K562 (cell line): ENCODE measurements around the gene NIM1K. TPM values are rescaled to one million over a fixed set of nuclear protein-coding genes. Genes with fewer than 3 reads are reported as not detected.

Source experiments
- CXXC5 ChIP-seq: fragments of 250-450 bp; sonication (Bioruptor Pico); IDR thresholded peaks from 2 replicates; pipeline ENCODE4 v1.8.0; 2022; ENCODE audit warnings: inconsistent platforms, mild to moderate bottlenecking, moderate library complexity
- DPF2 ChIP-seq: fragments of 450-650 bp; IDR thresholded peaks from 2 replicates; pipeline ENCODE4 v1.6.1; 2016
- ELF2 ChIP-seq: fragments of 250-450 bp; sonication (Bioruptor Pico); IDR thresholded peaks from 2 replicates; pipeline ENCODE4 v1.5.0; 2021; ENCODE audit warnings: mild to moderate bottlenecking
- HDAC1 ChIP-seq, 2 experiments: fragments of 450-650 bp; IDR thresholded peaks; 2 replicates each; pipeline ENCODE4 v1.6.1; 2016 to 2017; ENCODE audit warnings: inconsistent platforms in 1 of 2, mild to moderate bottlenecking in 1 of 2, moderate library complexity in 1 of 2
- MAZ ChIP-seq, 2 experiments: fragments of 450-650 bp in 1 of 2; sonication (generic) in 1 of 2; formaldehyde crosslinking; IDR thresholded peaks in 1 of 2; conservative IDR thresholded peaks in 1 of 2; 2 replicates each; pipeline versions ENCODE4 v1.4.0 to v1.5.0; 2020; ENCODE audit warnings: mild to moderate bottlenecking in 1 of 2, missing genetic modification reagents in 1 of 2
- MEIS2 ChIP-seq: fragments of 450-650 bp; IDR thresholded peaks from 2 replicates; pipeline ENCODE4 v1.6.1; 2014; ENCODE audit warnings: mild to moderate bottlenecking; ENCODE audit not compliant: partially characterized antibody
- NCOR1 ChIP-seq: fragments of 450-650 bp; IDR thresholded peaks from 2 replicates; pipeline ENCODE4 v1.6.1; 2016; ENCODE audit warnings: mild to moderate bottlenecking, moderate library complexity
- NR3C1 ChIP-seq: sonication (generic); formaldehyde crosslinking; IDR thresholded peaks from 2 replicates; pipeline ENCODE4 v1.8.1; 2022; ENCODE audit warnings: missing genetic modification reagents
- SMARCA4 ChIP-seq: fragments of 450-650 bp; IDR thresholded peaks from 2 replicates; pipeline ENCODE4 v1.6.1; 2016
- SMARCB1 ChIP-seq: IDR thresholded peaks from 2 replicates; pipeline ENCODE4 v1.6.1; 2011; ENCODE audit warnings: improper control_type of control experiment, low read depth; ENCODE audit not compliant: insufficient read length
- SMARCE1 ChIP-seq: fragments of 450-650 bp; IDR thresholded peaks from 2 replicates; pipeline ENCODE4 v1.7.1; 2016; ENCODE audit warnings: mild to moderate bottlenecking
- polyA plus RNA-seq, 8 experiments: library from polyadenylated mRNA; depleted of rRNA in 4 of 8; stranded (reverse) in 5 of 8; unstranded in 3 of 8; fragments of >200 nt; fragmentation: Nextera tagmentation in 2 of 8; fragmentation: Illumina TruSeq in 1 of 8; extraction: Ambion mirVana in 2 of 8; extraction: Trizol in 1 of 8; gene quantifications; 2 replicates each; pipeline versions ENCODE4 v1.2.1 to v1.2.3, GENCODE V29; 2011 to 2014; ENCODE audit warnings: inconsistent platforms in 1 of 8, missing spikeins in 1 of 8
- total RNA-seq, 7 experiments: library from RNA; depleted of rRNA in 6 of 7; stranded (reverse); fragments of >200 nt in 6 of 7; fragmentation: Illumina TruSeq in 2 of 7; extraction: Trizol in 2 of 7; gene quantifications; 2 replicates each; pipeline versions ENCODE4 v1.2.1 to v1.2.3, GENCODE V29; 2011 to 2021; ENCODE audit warnings: low replicate concordance in 1 of 7
- TF ChIP-seq, protein P1 (sequence below): sonication (generic); IDR thresholded peaks from 2 replicates; pipeline ENCODE4 v1.6.1; 2016
- TF ChIP-seq, protein P2 (sequence below), 2 experiments: IDR thresholded peaks in 1 of 2; conservative IDR thresholded peaks in 1 of 2; 2 replicates each; pipeline ENCODE4 v1.6.1; 2016; ENCODE audit warnings: low read depth in 2 of 2, mild to moderate bottlenecking in 1 of 2, missing compliant biosample characterization in 1 of 2, missing genetic modification characterization in 1 of 2, moderate library complexity in 1 of 2
- TF ChIP-seq, protein P3 (sequence below): fragments of 200-600 bp; sonication (generic); IDR thresholded peaks from one replicate; pipeline ENCODE4 v1.6.1; 2012; ENCODE audit warnings: mild to moderate bottlenecking, low read depth, low read length, inconsistent platforms

Gene NIM1K
- total and polyA plus RNA-seq, 9 of the 15 experiments (the other 6 are each of a cell fraction or from before 2014, with no cell fraction given), result 0.03 to 0.34 (median 0.08) TPM; not detected in 3

DNA sequence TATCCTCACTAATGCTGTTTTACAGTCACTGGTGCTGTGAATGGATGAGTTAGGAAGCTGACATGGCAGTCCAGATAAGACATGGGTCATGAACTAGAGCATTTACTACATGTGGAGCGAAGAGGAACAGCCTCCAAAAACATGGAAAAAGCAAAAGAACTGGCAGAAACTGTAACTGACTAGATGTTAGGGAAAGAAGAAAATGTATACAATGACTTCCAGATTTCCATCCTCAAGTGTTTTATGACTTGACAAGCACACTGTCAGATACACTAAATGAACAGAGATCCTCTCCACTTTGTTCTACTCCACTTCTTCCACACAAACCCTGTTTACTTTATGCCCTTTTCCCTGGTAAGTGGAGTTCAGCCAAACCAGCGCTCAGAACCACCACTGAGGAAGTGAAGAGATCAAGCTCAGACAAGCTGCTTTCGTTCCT is 109.6 kb downstream of the NIM1K start (continued):
- TF ChIP-seq, protein P1, sequence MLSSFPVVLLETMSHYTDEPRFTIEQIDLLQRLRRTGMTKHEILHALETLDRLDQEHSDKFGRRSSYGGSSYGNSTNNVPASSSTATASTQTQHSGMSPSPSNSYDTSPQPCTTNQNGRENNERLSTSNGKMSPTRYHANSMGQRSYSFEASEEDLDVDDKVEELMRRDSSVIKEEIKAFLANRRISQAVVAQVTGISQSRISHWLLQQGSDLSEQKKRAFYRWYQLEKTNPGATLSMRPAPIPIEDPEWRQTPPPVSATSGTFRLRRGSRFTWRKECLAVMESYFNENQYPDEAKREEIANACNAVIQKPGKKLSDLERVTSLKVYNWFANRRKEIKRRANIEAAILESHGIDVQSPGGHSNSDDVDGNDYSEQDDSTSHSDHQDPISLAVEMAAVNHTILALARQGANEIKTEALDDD, result peak; percentile 75; the same call in 1 of the 2 replicates
- TF ChIP-seq NR3C1 (CRISPR knock-in tag) (no peak), HDAC1 (IDR thresholded peaks at IDR 0.05) (peak in 1 of 2 experiments; percentile 41; a peak in 1 of 4 replicates), MEIS2 (peak; percentile 60), CXXC5 (CRISPR knock-in tag) (0 out of 2 replicates have a peak, but pooled peaks have one; percentile 23), ELF2 (CRISPR knock-in tag) (no peak), SMARCE1 (peak; percentile 16; the same call in 1 of the 2 replicates), NCOR1 (peak; percentile 39; the same call in 1 of the 2 replicates), MAZ (CRISPR knock-in tag; conservative IDR thresholded peaks at IDR 0.05 in 1 of 2, IDR thresholded peaks at IDR 0.05 in 1 of 2) (no peak), DPF2 (0 out of 2 replicates have a peak, but pooled peaks have one; percentile 55), SMARCB1 (peak; percentile 82), SMARCA4 (0 out of 2 replicates have a peak, but pooled peaks have one; percentile 24)
- TF ChIP-seq, protein P2, sequence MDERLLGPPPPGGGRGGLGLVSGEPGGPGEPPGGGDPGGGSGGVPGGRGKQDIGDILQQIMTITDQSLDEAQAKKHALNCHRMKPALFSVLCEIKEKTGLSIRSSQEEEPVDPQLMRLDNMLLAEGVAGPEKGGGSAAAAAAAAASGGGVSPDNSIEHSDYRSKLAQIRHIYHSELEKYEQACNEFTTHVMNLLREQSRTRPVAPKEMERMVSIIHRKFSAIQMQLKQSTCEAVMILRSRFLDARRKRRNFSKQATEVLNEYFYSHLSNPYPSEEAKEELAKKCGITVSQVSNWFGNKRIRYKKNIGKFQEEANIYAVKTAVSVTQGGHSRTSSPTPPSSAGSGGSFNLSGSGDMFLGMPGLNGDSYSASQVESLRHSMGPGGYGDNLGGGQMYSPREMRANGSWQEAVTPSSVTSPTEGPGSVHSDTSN (CRISPR knock-in tag; IDR thresholded peaks at IDR 0.05; ENCODE audit: low read depth), result no peak
- TF ChIP-seq, protein P2 (tag; conservative IDR thresholded peaks at IDR 0.05; ENCODE audit: low read depth), result peak; percentile 74
- TF ChIP-seq, protein P3, sequence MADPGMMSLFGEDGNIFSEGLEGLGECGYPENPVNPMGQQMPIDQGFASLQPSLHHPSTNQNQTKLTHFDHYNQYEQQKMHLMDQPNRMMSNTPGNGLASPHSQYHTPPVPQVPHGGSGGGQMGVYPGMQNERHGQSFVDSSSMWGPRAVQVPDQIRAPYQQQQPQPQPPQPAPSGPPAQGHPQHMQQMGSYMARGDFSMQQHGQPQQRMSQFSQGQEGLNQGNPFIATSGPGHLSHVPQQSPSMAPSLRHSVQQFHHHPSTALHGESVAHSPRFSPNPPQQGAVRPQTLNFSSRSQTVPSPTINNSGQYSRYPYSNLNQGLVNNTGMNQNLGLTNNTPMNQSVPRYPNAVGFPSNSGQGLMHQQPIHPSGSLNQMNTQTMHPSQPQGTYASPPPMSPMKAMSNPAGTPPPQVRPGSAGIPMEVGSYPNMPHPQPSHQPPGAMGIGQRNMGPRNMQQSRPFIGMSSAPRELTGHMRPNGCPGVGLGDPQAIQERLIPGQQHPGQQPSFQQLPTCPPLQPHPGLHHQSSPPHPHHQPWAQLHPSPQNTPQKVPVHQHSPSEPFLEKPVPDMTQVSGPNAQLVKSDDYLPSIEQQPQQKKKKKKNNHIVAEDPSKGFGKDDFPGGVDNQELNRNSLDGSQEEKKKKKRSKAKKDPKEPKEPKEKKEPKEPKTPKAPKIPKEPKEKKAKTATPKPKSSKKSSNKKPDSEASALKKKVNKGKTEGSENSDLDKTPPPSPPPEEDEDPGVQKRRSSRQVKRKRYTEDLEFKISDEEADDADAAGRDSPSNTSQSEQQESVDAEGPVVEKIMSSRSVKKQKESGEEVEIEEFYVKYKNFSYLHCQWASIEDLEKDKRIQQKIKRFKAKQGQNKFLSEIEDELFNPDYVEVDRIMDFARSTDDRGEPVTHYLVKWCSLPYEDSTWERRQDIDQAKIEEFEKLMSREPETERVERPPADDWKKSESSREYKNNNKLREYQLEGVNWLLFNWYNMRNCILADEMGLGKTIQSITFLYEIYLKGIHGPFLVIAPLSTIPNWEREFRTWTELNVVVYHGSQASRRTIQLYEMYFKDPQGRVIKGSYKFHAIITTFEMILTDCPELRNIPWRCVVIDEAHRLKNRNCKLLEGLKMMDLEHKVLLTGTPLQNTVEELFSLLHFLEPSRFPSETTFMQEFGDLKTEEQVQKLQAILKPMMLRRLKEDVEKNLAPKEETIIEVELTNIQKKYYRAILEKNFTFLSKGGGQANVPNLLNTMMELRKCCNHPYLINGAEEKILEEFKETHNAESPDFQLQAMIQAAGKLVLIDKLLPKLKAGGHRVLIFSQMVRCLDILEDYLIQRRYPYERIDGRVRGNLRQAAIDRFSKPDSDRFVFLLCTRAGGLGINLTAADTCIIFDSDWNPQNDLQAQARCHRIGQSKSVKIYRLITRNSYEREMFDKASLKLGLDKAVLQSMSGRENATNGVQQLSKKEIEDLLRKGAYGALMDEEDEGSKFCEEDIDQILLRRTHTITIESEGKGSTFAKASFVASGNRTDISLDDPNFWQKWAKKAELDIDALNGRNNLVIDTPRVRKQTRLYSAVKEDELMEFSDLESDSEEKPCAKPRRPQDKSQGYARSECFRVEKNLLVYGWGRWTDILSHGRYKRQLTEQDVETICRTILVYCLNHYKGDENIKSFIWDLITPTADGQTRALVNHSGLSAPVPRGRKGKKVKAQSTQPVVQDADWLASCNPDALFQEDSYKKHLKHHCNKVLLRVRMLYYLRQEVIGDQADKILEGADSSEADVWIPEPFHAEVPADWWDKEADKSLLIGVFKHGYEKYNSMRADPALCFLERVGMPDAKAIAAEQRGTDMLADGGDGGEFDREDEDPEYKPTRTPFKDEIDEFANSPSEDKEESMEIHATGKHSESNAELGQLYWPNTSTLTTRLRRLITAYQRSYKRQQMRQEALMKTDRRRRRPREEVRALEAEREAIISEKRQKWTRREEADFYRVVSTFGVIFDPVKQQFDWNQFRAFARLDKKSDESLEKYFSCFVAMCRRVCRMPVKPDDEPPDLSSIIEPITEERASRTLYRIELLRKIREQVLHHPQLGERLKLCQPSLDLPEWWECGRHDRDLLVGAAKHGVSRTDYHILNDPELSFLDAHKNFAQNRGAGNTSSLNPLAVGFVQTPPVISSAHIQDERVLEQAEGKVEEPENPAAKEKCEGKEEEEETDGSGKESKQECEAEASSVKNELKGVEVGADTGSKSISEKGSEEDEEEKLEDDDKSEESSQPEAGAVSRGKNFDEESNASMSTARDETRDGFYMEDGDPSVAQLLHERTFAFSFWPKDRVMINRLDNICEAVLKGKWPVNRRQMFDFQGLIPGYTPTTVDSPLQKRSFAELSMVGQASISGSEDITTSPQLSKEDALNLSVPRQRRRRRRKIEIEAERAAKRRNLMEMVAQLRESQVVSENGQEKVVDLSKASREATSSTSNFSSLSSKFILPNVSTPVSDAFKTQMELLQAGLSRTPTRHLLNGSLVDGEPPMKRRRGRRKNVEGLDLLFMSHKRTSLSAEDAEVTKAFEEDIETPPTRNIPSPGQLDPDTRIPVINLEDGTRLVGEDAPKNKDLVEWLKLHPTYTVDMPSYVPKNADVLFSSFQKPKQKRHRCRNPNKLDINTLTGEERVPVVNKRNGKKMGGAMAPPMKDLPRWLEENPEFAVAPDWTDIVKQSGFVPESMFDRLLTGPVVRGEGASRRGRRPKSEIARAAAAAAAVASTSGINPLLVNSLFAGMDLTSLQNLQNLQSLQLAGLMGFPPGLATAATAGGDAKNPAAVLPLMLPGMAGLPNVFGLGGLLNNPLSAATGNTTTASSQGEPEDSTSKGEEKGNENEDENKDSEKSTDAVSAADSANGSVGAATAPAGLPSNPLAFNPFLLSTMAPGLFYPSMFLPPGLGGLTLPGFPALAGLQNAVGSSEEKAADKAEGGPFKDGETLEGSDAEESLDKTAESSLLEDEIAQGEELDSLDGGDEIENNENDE, result peak; percentile 49
